Measurements from ENCODE around the gene TANK. TPM values are rescaled to one million over a fixed set of nuclear protein-coding genes. Genes with fewer than 3 reads are reported as not detected.

TANK gene
- 10 to 100 TPM; 53.4 to 76.3 TPM for total RNA-seq
- 10 to 100 TPM; 36.9 to 40.5 TPM for polyA plus RNA-seq (ENCODE audit: insufficient read length in 2 of 2)
- long read RNA-seq, donor 1, transcript TANK-202 (8 exons, 2,171 nt), result major isoform, 8 of 9 reads
- long read RNA-seq, donor 1, partial matches to known transcripts, result 0 of 9 reads
- long read RNA-seq, donor 1, other reads (novel, unspliced or antisense), result 0 of 9 reads
- long read RNA-seq, donor 2, partial matches to known transcripts, result 0 of 3 reads
- long read RNA-seq, donor 2, other reads (novel, unspliced or antisense), result 0 of 3 reads
- long read RNA-seq, donor 3, partial matches to known transcripts, result 0 of 3 reads
- long read RNA-seq, donor 3, other reads (novel, unspliced or antisense), result 0 of 3 reads
- long read RNA-seq, donor 4, transcript TANK-202 (8 exons, 2,171 nt), result major isoform, 8 of 9 reads
- long read RNA-seq, donor 4, partial matches to known transcripts, result 0 of 9 reads
- long read RNA-seq, donor 4, other reads (novel, unspliced or antisense), result 0 of 9 reads

GRCh38 chr2:161160226-161161073, at the start of gene TANK:
Gene TANK (plus strand): TSS chr2:161160428. CDS start chr2:161179663, 19,235 bp downstream.
- no peaks in the 10 kb centered on the region for H3K27me3 ChIP-seq (ENCODE audit: control insufficient read depth, insufficient read depth, low read length)
- under 1% methylated on average over 43 of the region's 50 CpGs for WGBS (ENCODE audit: insufficient coverage)
- H3K36me3 ChIP-seq (ENCODE audit: control insufficient read depth, insufficient read depth, low read length), result no peaks in the 10 kb centered on the region
- peak within 1 kb of the TSS; percentile 89 for H3K27ac ChIP-seq (ENCODE audit: low read depth, low read length)
- peak within 1 kb of the TSS; percentile 76 for H3K4me3 ChIP-seq (ENCODE audit: low read depth, low read length)
- H3K4me1 ChIP-seq (ENCODE audit: control insufficient read depth, insufficient read depth, low read length), result no peaks in the 10 kb centered on the region
- no peaks in the 10 kb centered on the region for H3K9me3 ChIP-seq (ENCODE audit: control insufficient read depth, insufficient read depth, low read length)
- peak; percentile 63 to 93 (median 72) for DNase-seq (ENCODE audit: low read depth in 4 of 6, low spot score in 6 of 6)

DNA sequence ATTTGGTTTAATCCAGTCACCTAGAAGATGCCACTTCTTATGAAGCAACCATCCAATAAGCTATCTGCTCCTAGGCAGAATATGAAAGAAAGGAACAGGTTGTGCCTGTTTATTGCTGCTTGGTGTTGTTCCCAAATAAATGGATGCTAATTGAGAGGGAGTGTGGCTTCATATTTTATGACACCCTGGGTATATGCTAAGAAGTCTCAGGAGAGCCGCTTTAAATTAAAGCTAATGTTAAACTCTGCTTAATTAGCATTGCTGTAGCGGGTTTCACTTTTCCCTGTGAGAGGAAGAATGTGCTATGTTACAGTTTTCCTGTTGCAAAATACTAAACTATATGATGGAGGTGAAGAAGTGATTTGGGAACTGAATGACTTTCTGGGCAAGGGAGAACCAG, 48.7 kb upstream of the TANK start:
- Histone ChIP-seq H3K4me1 (ENCODE audit: control insufficient read depth, insufficient read depth, low read length) (no peaks in the 10 kb centered on the region), H3K9me3 (ENCODE audit: control insufficient read depth, insufficient read depth, low read length) (no peaks in the 10 kb centered on the region), H3K27me3 (ENCODE audit: control insufficient read depth, insufficient read depth, low read length) (no peaks in the 10 kb centered on the region), H3K27ac (ENCODE audit: low read depth, low read length) (no peak overlapping the region), H3K36me3 (ENCODE audit: control insufficient read depth, insufficient read depth, low read length) (no peaks in the 10 kb centered on the region), H3K4me3 (ENCODE audit: low read depth, low read length) (no peak overlapping the region)
- 80% methylated on average over 1 of the region's 2 CpGs for WGBS (ENCODE audit: insufficient coverage)
- peak in 3 of 6 donors; percentile 23 to 90 (median 23) for DNase-seq (ENCODE audit: low read depth in 4 of 6, low spot score in 6 of 6)

- Histone ChIP-seq H3K4me1 (ENCODE audit: control insufficient read depth, insufficient read depth, low read length) (no peaks in the 10 kb centered on the region), H3K36me3 (ENCODE audit: control insufficient read depth, insufficient read depth, low read length) (no peaks in the 10 kb centered on the region), H3K27ac (ENCODE audit: low read depth, low read length) (no peak overlapping the region), H3K9me3 (ENCODE audit: control insufficient read depth, insufficient read depth, low read length) (no peaks in the 10 kb centered on the region), H3K27me3 (ENCODE audit: control insufficient read depth, insufficient read depth, low read length) (no peaks in the 10 kb centered on the region), H3K4me3 (ENCODE audit: low read depth, low read length) (no peak overlapping the region)
- peak in 2 of 6 donors; percentile 38 to 65 for DNase-seq (ENCODE audit: low read depth in 4 of 6, low spot score in 6 of 6)
- whole genome bisulfite sequencing (ENCODE audit: insufficient coverage), result no CpG with 5 or more reads among the region's 1 CpG
These were observed 47.3 kb upstream of the TANK start for GRCh38 chr2:161112908-161113307.

- Histone ChIP-seq H3K9me3 (ENCODE audit: control insufficient read depth, insufficient read depth, low read length) (no peaks in the 10 kb centered on the region), H3K4me3 (ENCODE audit: low read depth, low read length) (no peak overlapping the region), H3K36me3 (ENCODE audit: control insufficient read depth, insufficient read depth, low read length) (no peaks in the 10 kb centered on the region), H3K27ac (ENCODE audit: low read depth, low read length) (no peak overlapping the region), H3K4me1 (ENCODE audit: control insufficient read depth, insufficient read depth, low read length) (no peaks in the 10 kb centered on the region), H3K27me3 (ENCODE audit: control insufficient read depth, insufficient read depth, low read length) (no peaks in the 10 kb centered on the region)
- peak in 1 of 6 donors; percentile 60 for DNase-seq (ENCODE audit: low read depth in 4 of 6, low spot score in 6 of 6)
- 100% methylated on average over 2 of the region's 5 CpGs for WGBS (ENCODE audit: insufficient coverage)
These were observed 46.3 kb upstream of the TANK start for GRCh38 chr2:161113693-161114575.

- Histone ChIP-seq H3K4me3 (ENCODE audit: low read depth, low read length) (no peak overlapping the region), H3K27ac (ENCODE audit: low read depth, low read length) (no peak overlapping the region), H3K4me1 (ENCODE audit: control insufficient read depth, insufficient read depth, low read length) (no peaks in the 10 kb centered on the region), H3K36me3 (ENCODE audit: control insufficient read depth, insufficient read depth, low read length) (no peaks in the 10 kb centered on the region), H3K9me3 (ENCODE audit: control insufficient read depth, insufficient read depth, low read length) (no peaks in the 10 kb centered on the region), H3K27me3 (ENCODE audit: control insufficient read depth, insufficient read depth, low read length) (no peaks in the 10 kb centered on the region)
- DNase-seq (ENCODE audit: low read depth in 4 of 6, low spot score in 6 of 6), result no peak
- WGBS (ENCODE audit: insufficient coverage), result no CpG with 5 or more reads among the region's 2 CpGs
These were observed 45.0 kb upstream of the TANK start for GRCh38 chr2:161115205-161115604.

- no peaks in the 10 kb centered on the region for H3K27me3 ChIP-seq (ENCODE audit: control insufficient read depth, insufficient read depth, low read length)
- H3K4me1 ChIP-seq (ENCODE audit: control insufficient read depth, insufficient read depth, low read length), result no peaks in the 10 kb centered on the region
- no peak overlapping the region for H3K4me3 ChIP-seq (ENCODE audit: low read depth, low read length)
- H3K9me3 ChIP-seq (ENCODE audit: control insufficient read depth, insufficient read depth, low read length), result no peaks in the 10 kb centered on the region
- H3K36me3 ChIP-seq (ENCODE audit: control insufficient read depth, insufficient read depth, low read length), result no peaks in the 10 kb centered on the region
- no peak overlapping the region for H3K27ac ChIP-seq (ENCODE audit: low read depth, low read length)
- WGBS (ENCODE audit: insufficient coverage), result no CpG with 5 or more reads among the region's 3 CpGs
- no peak for DNase-seq (ENCODE audit: low read depth in 4 of 6, low spot score in 6 of 6)
These were observed 44.4 kb upstream of the TANK start for GRCh38 chr2:161115605-161116380.

DNA sequence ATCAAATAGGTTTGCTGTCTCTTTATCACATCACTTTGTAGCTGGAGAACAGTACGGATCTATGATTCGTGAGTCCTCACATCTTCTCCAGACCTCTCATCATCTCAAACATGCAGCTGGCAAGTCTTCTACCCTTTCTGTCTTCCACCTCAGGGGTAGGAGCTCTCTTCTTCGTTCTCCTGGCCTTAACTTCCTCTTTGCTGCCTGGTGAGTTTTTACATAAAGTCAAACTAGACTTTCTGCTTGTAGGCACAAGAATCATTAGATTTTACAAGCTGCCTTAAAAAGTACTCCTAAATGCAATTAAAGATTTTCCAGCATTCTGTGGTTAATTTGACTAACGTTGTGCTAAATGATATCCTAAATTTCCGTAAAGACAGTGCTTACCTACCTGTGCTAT, 43.7 kb upstream of the TANK start:
- Histone ChIP-seq H3K4me1 (ENCODE audit: control insufficient read depth, insufficient read depth, low read length) (no peaks in the 10 kb centered on the region), H3K9me3 (ENCODE audit: control insufficient read depth, insufficient read depth, low read length) (no peaks in the 10 kb centered on the region), H3K27ac (ENCODE audit: low read depth, low read length) (no peak overlapping the region), H3K36me3 (ENCODE audit: control insufficient read depth, insufficient read depth, low read length) (no peaks in the 10 kb centered on the region), H3K4me3 (ENCODE audit: low read depth, low read length) (no peak overlapping the region), H3K27me3 (ENCODE audit: control insufficient read depth, insufficient read depth, low read length) (no peaks in the 10 kb centered on the region)
- DNase-seq (ENCODE audit: low read depth in 4 of 6, low spot score in 6 of 6), result no peak
- 87% methylated on average over 3 of the region's 5 CpGs for WGBS (ENCODE audit: insufficient coverage)

- Histone ChIP-seq H3K36me3 (ENCODE audit: control insufficient read depth, insufficient read depth, low read length) (no peaks in the 10 kb centered on the region), H3K9me3 (ENCODE audit: control insufficient read depth, insufficient read depth, low read length) (no peaks in the 10 kb centered on the region), H3K27me3 (ENCODE audit: control insufficient read depth, insufficient read depth, low read length) (no peaks in the 10 kb centered on the region), H3K4me3 (ENCODE audit: low read depth, low read length) (no peak overlapping the region), H3K27ac (ENCODE audit: low read depth, low read length) (no peak overlapping the region), H3K4me1 (ENCODE audit: control insufficient read depth, insufficient read depth, low read length) (no peaks in the 10 kb centered on the region)
- no peak for DNase-seq (ENCODE audit: low read depth in 4 of 6, low spot score in 6 of 6)
- 89% methylated on average over 1 of the region's 2 CpGs for WGBS (ENCODE audit: insufficient coverage)
These were observed 42.7 kb upstream of the TANK start for GRCh38 chr2:161117506-161117905.

Measured in spinal cord (tissue), 10 donors.